ENCODE measurements around the gene NEU1.
"Not testable (repeated sequence)": the region's sequence is repeated elsewhere in the genome, so short reads cannot be mapped to it uniquely, and the experiment has no call there.

DNA sequence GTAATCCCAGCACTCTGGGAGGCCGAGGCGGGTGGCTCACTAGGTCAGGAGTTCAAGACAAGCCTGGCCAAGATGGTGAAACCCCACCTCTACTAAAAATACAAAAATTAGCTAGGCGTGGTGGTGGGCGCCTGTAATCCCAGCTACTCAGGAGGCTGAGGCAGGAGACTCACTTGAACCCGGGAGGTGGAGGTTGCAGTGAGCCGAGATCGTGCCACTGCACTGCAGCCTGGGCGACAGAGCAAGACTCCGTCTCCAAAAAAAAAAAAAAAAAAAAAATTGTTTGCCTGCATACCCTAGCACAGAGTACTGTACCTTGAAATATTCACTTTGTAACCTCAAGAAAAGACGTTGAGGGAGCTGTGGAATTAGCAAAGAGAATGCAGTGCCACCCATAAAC lies 42.2 kb downstream of the NEU1 start:
- TF ChIP-seq, protein P1, sequence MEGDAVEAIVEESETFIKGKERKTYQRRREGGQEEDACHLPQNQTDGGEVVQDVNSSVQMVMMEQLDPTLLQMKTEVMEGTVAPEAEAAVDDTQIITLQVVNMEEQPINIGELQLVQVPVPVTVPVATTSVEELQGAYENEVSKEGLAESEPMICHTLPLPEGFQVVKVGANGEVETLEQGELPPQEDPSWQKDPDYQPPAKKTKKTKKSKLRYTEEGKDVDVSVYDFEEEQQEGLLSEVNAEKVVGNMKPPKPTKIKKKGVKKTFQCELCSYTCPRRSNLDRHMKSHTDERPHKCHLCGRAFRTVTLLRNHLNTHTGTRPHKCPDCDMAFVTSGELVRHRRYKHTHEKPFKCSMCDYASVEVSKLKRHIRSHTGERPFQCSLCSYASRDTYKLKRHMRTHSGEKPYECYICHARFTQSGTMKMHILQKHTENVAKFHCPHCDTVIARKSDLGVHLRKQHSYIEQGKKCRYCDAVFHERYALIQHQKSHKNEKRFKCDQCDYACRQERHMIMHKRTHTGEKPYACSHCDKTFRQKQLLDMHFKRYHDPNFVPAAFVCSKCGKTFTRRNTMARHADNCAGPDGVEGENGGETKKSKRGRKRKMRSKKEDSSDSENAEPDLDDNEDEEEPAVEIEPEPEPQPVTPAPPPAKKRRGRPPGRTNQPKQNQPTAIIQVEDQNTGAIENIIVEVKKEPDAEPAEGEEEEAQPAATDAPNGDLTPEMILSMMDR (IDR thresholded peaks at IDR 0.05; ENCODE audit: low read depth, low read length, missing input control) = not testable (repeated sequence)
- not testable (repeated sequence) for TF ChIP-seq GABPA (IDR thresholded peaks at IDR 0.05 in 1 of 2, conservative IDR thresholded peaks at IDR 0.05 in 1 of 2); RAD21 (IDR thresholded peaks at IDR 0.05); YY1 (IDR thresholded peaks at IDR 0.05); TAF1 (conservative IDR thresholded peaks at IDR 0.05); RXRA (IDR thresholded peaks at IDR 0.05); JUND (IDR thresholded peaks at IDR 0.05); FOXA1 (IDR thresholded peaks at IDR 0.05); HNF4A (conservative IDR thresholded peaks at IDR 0.05)
- TF ChIP-seq, protein P2, sequence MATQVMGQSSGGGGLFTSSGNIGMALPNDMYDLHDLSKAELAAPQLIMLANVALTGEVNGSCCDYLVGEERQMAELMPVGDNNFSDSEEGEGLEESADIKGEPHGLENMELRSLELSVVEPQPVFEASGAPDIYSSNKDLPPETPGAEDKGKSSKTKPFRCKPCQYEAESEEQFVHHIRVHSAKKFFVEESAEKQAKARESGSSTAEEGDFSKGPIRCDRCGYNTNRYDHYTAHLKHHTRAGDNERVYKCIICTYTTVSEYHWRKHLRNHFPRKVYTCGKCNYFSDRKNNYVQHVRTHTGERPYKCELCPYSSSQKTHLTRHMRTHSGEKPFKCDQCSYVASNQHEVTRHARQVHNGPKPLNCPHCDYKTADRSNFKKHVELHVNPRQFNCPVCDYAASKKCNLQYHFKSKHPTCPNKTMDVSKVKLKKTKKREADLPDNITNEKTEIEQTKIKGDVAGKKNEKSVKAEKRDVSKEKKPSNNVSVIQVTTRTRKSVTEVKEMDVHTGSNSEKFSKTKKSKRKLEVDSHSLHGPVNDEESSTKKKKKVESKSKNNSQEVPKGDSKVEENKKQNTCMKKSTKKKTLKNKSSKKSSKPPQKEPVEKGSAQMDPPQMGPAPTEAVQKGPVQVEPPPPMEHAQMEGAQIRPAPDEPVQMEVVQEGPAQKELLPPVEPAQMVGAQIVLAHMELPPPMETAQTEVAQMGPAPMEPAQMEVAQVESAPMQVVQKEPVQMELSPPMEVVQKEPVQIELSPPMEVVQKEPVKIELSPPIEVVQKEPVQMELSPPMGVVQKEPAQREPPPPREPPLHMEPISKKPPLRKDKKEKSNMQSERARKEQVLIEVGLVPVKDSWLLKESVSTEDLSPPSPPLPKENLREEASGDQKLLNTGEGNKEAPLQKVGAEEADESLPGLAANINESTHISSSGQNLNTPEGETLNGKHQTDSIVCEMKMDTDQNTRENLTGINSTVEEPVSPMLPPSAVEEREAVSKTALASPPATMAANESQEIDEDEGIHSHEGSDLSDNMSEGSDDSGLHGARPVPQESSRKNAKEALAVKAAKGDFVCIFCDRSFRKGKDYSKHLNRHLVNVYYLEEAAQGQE (IDR thresholded peaks at IDR 0.05) = not testable (repeated sequence)
- TF ChIP-seq, protein P3, sequence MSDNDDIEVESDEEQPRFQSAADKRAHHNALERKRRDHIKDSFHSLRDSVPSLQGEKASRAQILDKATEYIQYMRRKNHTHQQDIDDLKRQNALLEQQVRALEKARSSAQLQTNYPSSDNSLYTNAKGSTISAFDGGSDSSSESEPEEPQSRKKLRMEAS (IDR thresholded peaks at IDR 0.05) = not testable (repeated sequence)
